ENCODE results near the gene TECTA.
"Not testable (repeated sequence)": the region's sequence is repeated elsewhere in the genome, so short reads cannot be mapped to it uniquely, and the experiment has no call there.

Gene TECTA

DNA sequence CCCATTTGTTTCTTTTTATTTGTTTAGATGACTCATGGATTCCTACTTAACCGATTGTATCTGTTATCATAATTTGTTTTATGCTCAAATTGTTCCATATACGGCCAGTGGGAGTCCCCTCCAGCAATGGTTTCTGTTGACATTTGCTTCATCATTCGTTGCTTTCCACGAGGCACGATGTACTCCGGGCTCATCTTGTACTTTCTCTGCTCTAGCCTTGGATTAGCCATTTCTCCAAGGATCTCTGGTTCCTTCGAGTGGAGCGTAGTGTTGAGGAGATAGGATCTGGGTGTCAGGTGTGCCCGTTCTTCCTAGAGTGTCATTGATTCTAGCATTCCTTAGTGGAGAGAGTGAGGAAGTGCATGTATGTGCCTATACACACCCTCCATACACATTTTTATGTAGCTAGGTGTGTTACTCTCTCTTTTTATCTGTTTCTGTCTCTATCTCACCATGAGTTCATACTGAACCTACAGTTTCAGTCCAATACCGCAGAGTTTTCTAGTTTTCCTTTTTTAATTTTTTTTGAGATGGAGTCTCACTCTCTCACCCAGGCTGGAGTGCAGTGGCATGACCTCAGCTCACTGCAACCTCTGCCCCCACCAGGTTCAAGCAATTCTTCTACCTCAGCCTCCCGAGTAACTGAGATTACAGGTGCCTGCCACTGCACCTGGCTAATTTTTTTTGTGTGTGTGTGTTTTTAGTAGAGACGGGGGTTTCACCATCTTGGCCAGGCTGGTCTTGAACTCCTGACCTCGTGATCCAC is 31.4 kb downstream of the TECTA start:
- DNase-seq: no peak

DNA sequence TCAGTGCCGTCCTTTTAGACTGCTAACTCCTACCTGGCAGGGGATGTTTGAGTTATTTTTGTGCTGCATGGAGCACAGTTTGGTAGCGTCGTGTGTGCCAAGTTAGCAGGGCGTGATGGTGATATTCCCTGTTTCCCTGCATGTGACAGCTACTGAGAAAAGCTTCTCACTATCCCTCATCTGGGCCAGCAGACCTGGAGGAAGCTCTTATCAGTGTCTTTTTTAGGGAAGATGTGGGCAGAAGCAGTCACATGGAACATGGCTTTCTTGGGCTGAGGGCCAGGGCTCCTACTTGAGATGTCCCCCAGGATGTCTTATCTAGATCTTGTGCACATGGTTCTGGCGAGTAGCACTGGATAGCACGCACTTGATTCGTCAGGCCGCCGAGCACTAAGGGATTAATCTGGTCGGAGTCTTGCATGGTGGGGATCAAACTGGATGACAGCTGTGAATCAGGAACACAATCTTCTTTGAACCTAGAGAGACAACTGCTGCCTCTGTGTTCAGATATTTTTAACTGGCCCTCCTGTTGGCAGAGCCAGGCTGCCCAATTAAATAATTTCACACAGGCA is 33.8 kb downstream of the TECTA start:
- DNase-seq: no peak

DNA sequence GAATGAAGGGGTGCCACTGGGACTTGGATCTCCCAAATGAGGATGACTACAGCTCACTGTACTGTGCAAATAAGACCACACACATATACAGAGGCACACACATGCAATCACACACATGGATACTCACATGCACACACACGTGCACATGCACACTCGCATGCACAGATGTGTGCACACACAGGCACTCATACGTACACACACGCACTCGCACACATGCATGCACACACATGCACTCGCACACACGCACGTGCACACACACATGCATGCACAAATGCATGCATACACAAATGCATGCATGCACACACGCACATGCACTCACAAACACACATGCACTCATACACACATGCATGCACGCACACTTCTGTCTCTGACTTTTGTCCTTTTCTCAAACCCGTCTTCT is 36.0 kb downstream of the TECTA start:
- DNase-seq: no peak

DNA sequence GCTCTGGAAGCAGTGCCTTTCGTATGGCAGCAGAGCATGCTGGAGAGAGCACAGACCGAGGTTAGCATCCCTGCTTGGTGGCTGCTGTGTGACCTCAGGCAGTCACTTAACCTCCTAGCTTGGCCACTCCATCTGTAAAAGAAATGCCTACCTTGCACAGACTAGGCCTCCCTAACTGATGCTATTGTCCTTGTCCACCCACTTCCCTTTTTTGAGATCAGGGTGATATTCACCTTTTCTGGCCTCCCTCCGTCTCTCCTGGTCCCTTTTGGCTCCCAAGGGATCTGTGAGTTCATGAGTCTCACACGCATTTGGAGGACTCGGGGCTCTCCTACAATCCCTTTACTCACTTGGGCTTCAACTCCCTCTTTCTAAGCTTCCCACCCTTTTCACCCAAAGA is 37.2 kb downstream of the TECTA start:
- no peak for DNase-seq

DNA sequence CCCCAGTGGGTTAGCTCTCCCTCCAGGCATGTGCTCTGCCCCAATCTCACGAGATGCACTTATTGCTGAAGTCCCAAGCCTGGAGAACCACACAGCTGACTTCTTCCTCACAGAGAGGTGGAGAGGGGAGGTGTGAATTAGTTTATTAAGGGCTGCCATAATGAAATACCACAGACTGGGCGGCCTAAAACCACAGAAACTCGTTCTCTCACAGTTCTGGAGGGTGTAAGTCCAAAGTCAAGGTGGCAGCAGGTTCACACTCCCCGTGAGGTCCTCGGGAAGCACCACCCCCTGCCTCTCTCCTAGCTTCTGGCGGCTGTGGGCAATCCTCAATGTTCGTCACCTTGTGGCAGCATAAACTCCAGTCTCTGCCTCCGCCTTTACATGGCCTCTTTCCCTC is 39.3 kb downstream of the TECTA start:
- DNase-seq: no peak

DNA sequence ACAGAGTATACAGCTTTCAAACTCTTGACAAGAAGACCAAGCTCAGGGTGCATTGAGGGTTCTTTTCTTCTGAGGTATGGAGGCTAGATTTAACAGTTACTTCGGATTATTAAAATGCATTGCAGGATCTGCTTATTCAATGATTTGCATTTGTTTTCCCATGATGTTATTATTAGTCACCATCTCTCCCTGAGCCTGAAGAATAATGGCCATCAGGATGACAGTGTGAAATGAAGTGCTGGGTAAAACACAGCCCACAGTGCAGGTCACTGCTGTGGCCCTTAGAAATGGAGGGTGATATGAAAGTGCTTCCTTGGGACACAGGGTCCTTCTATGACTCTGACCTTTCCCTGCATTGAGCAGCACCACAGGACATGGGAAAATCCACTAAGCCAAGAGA is 40.0 kb downstream of the TECTA start:
- DNase-seq: no peak

DNA sequence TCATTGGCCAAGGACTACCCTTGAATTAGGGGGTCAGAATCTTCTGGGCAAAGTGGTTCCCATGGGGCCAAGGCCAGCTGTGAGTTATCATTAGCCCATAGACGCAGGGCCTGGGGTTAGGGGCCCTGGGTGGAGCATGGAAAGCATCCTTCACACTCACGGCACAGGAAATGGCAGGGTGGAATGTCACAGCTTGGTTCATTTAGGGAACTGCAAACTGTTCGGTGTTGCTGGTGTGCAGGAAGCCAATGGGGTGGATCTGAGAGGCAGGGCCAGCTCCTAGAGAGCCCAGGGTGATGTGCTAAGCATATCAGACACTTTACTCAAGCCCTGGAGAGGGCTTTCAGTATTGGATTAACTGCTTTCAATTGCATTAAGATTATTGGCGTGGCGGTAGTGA is 42.9 kb downstream of the TECTA start:
- DNase-seq: no peak

DNA sequence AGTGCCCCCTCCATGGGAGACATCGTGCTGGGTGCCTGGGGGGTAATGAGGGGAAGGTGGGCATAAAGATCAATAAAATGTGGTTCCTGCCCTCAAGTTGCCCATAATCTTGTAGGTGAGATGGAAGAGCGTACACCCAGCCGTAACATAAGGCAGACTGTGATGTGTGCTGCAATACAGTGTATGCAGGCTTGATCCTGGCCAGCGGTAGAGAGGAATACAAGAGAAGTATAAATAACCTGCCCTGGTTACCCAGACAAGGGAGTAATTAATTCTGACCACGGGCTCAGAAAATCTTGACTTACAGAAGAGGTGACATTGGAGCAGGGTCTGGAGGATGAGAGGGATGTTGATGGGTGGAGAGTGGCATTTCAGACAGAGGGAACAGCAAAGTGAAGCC is 43.7 kb downstream of the TECTA start:
- no peak for DNase-seq

DNA sequence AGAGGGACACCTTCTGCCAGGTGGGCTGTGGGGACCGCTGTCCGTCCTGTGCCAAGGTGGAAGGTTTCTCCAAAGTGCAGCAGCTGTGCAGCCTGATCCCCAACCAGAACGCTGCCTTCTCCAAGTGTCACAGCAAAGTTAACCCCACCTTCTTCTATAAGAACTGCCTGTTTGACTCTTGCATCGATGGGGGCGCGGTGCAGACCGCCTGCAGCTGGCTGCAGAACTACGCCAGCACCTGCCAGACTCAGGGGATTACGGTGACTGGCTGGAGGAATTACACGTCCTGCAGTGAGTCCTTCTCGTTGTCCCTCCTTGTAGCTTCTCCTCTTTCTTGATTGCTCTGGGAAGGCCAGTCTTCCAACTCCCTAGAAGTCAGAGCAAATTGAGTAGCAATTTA is 44.8 kb downstream of the TECTA start:
- no peak for DNase-seq

DNA sequence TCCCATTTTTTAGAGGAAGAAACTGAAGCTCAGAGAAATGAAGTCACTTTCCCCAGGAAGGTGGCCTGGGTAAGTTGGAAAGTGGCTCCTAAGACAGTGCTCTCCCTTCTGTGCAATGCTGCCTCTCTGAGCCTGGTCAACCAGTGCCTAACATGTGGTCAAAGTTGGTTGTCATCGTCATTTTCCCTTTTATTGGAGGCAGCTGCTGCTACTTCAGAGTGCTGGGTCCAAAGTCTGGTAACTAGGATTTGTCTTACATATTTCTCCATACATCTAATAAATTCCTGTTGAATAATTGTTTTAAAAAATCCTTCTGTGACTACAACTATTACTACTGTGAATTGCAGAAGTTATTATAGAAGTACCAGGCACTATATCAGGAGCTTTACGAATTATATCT is 48.1 kb downstream of the TECTA start:
- DNase-seq: no peak

DNA sequence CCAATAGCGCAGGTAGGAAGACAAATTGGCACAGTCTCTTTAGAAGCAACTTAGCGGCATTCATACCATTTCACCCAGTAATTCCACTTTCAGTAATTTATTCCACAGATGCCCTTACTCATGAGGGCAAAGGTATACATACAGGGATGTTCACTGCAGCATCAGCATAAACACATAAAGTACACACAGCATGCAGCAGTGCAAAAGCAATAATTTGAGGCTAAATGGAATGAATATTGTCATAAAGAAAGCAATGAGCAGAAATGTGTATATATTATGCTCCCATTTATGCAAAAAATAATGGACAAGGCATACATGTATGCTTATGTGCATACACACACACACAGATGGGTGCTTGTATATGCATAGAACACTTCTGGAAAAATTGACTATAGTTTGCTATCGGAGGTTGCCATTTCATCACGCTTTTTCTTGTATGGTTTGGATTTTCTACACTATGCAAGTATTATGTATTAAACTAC is 50.2 kb downstream of the TECTA start:
- no peak for DNase-seq

DNA sequence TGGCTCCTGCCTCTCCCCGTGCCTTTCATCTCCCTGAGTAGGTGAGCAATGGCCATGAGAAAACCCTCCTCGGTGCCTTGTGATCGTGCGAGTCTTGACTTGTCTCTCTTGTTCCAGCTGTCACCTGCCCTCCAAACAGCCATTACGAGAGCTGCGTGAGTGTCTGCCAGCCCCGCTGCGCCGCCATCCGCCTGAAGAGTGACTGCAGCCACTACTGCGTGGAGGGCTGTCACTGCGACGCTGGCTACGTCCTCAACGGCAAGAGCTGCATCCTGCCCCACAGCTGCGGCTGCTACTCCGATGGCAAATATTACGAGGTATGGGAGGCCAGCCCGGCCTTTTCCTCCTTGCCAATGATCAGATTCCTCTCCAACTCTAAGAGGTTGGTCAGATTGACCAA is 51.7 kb downstream of the TECTA start:
- DNase-seq: no peak

DNA sequence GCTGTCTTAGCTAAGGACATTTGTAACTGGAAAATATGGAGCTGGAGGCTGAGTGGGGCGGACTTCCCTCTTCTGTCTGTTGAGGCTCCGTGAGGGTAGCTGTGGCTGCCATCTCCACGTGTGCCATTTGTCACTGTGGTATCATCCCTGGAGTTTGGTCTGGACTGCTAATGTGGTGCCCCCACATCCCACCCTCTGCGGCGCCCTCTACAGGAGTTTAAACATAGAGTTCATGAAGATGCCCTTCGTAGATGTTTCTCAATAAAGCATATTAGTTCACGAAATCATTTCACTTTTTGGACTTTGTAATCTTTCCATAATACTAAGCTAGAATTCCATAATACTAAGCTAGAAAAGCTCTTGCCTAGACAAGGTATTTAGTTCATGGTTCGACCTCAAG is 52.4 kb downstream of the TECTA start:
- DNase-seq: no peak

DNA sequence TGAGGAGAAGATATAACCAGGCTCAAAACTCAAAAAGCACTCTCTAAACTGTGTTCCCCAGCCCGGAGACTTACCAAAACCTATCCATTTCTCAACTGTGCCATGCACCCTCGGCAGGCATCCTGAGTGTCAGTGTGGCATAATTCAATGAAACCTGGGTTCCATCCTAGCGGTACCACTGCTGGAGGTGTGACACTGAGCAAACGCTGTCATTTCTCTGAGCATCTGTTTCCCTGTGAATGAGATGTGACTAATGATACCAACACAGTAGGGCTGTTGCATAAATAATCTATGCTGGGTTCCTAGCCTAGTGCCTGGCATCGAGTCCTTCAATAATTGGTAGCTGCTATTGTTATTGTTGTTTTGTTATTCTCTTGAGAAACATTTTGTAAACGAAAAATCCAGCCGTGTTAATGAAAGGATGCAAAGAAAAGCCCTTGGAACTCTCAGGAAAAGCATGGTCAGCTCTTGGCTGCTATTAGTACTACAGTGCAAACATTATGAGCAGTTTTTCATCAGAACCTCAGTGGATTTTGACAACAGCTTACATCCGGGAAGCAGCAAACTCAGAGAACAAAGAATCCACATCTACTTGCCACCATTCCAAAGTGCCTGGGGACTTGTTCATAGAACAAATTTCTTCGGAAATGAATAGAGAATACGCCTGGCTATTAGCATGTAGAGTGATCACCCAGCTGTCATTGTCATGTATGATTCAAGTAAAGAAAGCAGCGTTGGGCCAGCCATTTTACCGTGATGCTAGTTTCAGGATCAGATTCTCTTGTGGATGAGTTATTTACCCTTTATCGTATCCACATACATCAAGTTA is 53.7 kb downstream of the TECTA start:
- no peak for DNase-seq

DNA sequence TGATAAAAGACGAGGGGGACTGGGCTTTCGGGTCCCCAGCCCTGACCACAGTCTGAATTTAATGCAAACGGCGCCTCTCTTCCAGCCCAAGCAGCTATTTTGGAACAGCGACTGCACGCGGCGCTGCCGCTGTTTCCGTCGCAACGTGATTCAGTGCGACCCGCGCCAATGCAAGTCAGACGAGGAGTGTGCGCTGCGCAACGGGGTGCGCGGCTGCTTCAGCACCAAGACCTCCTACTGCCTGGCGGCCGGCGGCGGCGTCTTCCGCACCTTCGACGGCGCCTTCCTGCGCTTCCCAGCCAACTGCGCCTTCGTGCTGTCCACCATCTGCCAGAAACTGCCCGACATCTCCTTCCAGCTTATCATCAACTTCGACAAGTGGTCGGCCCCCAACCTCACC is 56.7 kb downstream of the TECTA start:
- no peak for DNase-seq

DNA sequence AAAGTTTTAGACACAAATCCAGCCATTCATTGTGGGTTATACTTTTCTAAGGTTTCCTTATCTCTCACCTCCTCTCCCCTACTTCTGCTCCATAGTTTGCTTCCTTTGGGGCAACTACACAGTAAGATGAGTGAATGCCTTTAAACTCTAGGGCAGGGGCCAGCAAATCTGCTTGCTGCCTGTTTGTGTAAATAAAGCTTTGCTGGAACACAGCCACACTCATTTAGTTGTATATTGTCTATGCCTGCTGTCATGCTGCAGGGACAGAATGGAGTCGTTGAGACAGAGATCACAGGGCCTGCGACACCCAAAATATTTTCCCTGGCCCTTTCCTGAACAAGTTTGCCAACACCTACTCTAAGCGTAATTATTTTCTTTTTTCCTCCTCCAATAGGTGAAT is 58.7 kb downstream of the TECTA start:
- DNase-seq: no peak

DNA sequence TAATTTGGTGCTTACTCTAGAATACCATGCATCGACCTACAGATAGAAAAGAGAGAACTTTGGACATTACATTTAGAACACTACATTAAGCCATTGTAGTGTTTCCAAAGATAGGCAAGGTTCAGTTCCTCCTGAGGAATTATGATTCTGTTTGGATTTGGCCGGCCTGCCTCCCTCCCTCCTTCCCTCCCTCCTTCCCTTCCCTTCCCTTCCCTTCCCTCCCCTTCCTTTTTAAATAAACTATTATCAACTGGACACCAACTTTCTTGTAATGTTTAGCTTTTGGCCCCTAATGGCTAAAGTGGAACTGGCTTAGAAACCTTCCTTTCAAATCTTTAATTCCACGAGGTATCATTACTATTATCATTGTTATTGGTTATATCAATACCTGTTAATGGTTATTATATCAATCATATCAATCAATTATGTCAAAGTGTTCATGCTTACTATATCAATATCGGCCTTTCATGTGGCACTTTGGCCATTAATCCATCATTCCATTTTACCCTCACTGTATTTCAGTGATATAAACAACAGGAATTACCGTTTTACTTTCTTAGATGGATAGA is 60.4 kb downstream of the TECTA start:
- DNase-seq: no peak

DNA sequence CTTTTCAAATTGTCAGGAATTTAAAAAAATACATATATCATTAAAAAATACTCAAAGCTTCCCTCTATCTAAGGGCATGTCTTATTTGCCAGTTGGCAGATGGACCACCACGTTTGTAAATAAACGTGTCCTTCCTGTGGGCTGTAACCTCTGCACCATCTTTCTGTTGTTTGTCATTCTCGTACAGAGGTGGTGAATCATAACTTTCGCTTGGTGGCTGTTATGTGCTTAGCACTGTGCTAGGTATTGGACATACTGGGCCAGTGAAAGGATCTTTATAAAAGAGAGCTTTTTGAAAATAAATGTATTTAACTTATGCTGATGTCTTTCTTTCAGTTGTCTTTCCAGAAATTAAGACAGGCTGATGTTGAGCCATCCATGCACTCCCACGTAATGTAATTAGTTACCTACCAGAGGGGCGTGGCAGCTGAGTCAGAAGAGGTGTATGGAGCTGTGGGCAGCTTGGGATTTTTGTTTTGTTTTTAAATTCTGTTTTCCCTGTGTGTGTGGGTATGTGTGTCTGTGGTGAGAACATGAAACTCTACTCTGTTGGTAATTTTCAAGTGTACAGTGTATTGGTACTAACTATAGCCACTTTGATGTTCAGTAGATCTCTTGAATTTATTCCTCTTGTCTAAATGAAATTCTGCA is 62.7 kb downstream of the TECTA start:
- DNase-seq: no peak

DNA sequence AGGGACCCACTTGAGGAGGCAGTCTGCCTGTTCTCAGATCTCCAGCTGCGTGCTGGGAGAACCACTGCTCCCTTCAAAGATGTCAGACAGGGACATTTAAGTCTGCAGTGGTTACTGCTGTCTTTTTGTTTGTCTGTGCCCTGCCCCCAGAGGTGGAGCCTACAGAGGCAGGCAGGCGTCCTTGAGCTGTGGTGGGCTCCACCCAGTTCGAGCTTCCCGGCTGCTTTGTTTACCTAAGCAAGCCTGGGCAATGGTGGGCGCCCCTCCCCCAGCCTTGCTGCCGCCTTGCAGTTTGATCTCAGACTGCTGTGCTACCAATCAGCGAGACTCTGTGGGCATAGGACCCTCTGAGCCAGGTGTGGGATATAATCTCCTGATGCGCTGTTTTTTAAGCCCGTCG is 76.6 kb downstream of the TECTA start:
- not testable (repeated sequence) for DNase-seq

DNA sequence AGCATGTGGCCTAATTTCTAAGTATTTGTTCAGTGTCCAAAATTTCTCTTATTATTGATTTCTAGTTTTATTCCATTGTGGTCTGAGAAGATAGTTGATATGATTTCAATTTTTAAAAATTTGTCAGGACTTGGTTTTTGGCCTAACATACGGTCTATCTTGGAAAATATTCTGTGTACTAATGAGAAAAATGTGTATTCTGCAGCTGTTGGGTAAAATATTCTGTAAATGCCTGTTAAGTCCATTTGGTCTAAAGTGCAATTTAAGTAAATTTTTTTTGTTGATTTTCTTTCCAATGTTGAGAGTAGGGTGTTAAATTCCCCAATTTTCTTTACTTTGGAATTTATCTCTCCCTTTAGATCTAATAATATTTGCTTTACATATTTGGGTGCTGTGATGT is 78.3 kb downstream of the TECTA start:
- no peak for DNase-seq

DNA sequence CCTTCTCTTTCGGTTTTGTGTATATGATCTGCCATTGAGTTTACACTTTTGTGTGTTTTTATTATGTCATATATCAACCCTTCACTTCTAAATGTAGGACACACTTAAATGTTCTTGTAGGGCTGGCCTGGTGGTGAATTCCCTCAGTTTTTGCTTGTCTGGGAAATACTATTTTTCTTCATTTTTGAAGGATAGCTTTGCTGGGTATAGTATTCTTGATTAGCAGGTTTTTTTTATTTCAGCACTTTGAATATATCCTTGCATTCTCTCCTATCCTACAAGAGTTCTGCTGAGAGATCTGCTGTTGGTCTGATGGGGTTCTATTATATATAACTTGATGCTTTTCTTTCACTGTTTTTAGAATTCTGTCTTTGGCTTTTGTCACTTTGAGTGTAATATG is 79.1 kb downstream of the TECTA start:
- no peak for DNase-seq

DNA sequence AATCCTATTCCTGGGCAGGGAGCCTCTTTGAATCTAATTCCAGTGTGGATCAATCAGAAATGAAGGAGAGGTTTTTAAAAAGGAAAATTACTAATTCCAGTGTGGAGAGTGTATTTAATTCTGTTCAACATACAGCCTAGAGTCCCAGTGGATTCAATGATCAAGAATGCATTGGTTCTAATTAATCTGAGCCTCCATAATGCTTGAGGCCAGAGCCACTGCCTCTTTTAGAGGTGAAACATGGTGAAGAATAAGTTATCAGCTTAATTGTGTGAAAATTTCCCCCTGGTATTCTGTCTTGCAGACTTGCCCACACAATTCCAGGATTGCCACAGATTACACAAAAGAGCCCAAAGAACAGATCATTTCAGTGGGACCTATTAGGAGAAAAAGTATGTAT is 87.7 kb downstream of the TECTA start:
- DNase-seq: no peak

DNA sequence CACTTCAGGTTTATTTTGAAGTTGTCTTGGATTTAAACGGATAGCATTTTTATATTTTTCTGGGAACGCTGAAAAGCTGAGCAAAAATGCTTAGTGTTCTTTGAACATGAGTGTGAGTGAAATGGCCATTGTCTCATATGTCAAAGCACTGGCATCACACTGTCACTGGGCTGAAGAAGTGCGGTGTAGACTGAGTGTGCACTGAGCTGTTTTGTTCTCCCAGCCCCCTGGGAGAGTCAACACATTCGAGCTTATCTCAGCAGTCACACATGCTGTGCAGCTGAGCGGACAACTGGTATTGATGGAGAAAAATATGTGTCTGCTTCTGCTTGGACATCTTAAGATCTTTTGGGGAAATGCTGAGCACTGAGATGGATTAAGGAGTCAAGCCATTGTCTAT is 90.8 kb downstream of the TECTA start:
- no peak for DNase-seq

Measured in amniotic stem cell (primary cell).